Measurements from ENCODE around the gene TECTA.
A peak's percentile ranks its signal among the peaks of the same experiment; 100 is the strongest.

TECTA gene

GRCh38 chr11:121179306-121179705 lies 78.3 kb downstream of the TECTA start:
- DNase-seq, result no peak

- no peak for DNase-seq
These were observed 79.1 kb downstream of the TECTA start for GRCh38 chr11:121180183-121180582.

GRCh38 chr11:121188776-121189175 lies 87.7 kb downstream of the TECTA start:
- DNase-seq, result no peak

GRCh38 chr11:121191818-121192217 lies 90.8 kb downstream of the TECTA start:
- no peak for DNase-seq

GRCh38 chr11:121194731-121195596 lies 93.9 kb downstream of the TECTA start:
- peak; percentile 3 for DNase-seq

- DNase-seq, result no peak
These were observed 97.4 kb downstream of the TECTA start for GRCh38 chr11:121198491-121198890.

- DNase-seq, result no peak
These were observed 98.5 kb downstream of the TECTA start for GRCh38 chr11:121199516-121199915.

GRCh38 chr11:121206810-121207209 lies 105.8 kb downstream of the TECTA start:
- DNase-seq, result no peak

- no peak for DNase-seq
These were observed 106.6 kb downstream of the TECTA start for GRCh38 chr11:121207485-121208115.

GRCh38 chr11:121210445-121211080 lies 109.5 kb downstream of the TECTA start:
- DNase-seq, result no peak

- no peak for DNase-seq
These were observed 110.6 kb downstream of the TECTA start for GRCh38 chr11:121211626-121212025.

- DNase-seq, result no peak
These were observed 111.7 kb downstream of the TECTA start for GRCh38 chr11:121212536-121213361.

GRCh38 chr11:121213362-121213893 lies 112.4 kb downstream of the TECTA start:
- DNase-seq, result no peak

- no peak for DNase-seq
These were observed 113.8 kb downstream of the TECTA start for GRCh38 chr11:121214861-121215260.

GRCh38 chr11:121221496-121222200 lies 120.6 kb downstream of the TECTA start:
- DNase-seq, result no peak

- DNase-seq, result no peak
These were observed 122.1 kb downstream of the TECTA start for GRCh38 chr11:121223161-121223560.

- DNase-seq, result no peak
These were observed 124.3 kb downstream of the TECTA start for GRCh38 chr11:121225382-121225781.

- DNase-seq, result no peak
These were observed 125.6 kb downstream of the TECTA start for GRCh38 chr11:121226415-121227263.

GRCh38 chr11:121228851-121229250 lies 127.8 kb downstream of the TECTA start:
- DNase-seq, result no peak

GRCh38 chr11:121229495-121230215 lies 128.6 kb downstream of the TECTA start:
- no peak for DNase-seq
